Bronchial epithelial cell (primary cell): Measurements from ENCODE around the gene CXorf49. TPM values are rescaled to one million over a fixed set of nuclear protein-coding genes. Genes with fewer than 3 reads are reported as not detected.
A peak's percentile ranks its signal among the peaks of the same experiment; 100 is the strongest.
"Not testable (repeated sequence)": the region's sequence is repeated elsewhere in the genome, so short reads cannot be mapped to it uniquely, and the experiment has no call there.

Experiments used
- DNase-seq: peaks from one replicate; pipeline ENCODE4 v3.0.0-alpha.2; 2010; ENCODE audit warnings: low read depth
- FAIRE-seq: peaks from 2 replicates; lab custom pipeline; 2011; peaks lifted over from hg19 to GRCh38; lab: Jason Lieb, UNC
- H3K27me3 ChIP-seq: 2 replicates; pipeline ENCODE4 v1.5.1; 2011; ENCODE audit warnings: low read length; ENCODE audit not compliant: control insufficient read depth, insufficient read depth
- H3K36me3 ChIP-seq: 2 replicates; pipeline ENCODE4 v1.5.1; 2011; ENCODE audit warnings: low read length; ENCODE audit not compliant: control insufficient read depth, insufficient read depth
- H3K4me3 ChIP-seq: 2 replicates; pipeline ENCODE4 v1.5.1; 2011; ENCODE audit warnings: mild to moderate bottlenecking, low read depth, low read length, control low read depth
- total RNA-seq: library from RNA; depleted of rRNA; stranded (reverse); fragments of >200 nt; gene quantifications from 2 replicates; pipeline ENCODE4 v1.2.1, GENCODE V29; 2014
- TF ChIP-seq, protein P1 (sequence below): IDR thresholded peaks from 2 replicates; pipeline ENCODE4 v1.5.1; 2011; ENCODE audit warnings: mild to moderate bottlenecking, moderate library complexity, low read length, control low read depth, inconsistent platforms; ENCODE audit not compliant: insufficient read depth, severe bottlenecking

CXorf49 gene
- total RNA-seq, 1 donor from 2014 or later, result not detected

DNA sequence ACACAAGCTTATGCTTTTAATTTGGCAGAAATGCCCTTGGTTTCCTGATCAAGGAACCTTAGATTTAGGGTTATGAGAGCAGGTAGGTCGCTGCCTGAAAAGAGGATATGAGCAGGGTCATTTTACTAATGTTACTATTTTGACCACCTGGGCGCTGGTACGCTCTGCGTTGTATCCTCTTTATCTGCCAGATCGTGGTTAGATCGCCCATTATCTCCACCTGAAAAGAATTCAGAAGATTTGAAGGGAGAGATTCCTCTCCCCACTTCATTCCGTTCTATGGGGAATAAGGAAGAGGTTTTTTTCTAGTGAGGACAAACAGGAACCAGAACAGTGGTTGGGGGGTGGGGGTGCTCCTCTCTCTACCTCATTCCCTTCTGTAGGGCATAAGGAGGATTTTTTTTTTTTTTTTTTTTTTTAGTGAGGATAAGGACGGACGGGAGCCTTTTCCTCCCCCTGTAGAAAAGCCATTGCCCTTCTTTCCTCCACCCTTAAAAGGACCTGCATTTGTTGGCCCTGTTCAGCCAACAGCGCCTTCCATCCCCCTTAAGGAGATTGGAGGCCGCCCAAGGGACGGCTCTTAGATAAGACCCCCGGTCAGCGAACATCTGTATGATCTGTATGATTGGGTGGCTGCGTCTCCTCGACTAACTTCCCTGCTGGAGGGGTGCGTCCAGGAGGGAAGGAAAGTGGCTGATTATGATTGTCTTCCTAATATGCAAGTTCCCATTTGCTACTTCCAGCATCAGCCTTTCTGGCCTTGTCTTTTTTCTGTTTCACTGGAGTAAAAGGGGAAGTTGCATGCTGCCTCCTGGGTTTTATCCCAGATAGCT, 20.4 kb downstream of the CXorf49 start:
- DNase-seq, H3K27me3 ChIP-seq, H3K36me3 ChIP-seq, FAIRE-seq, H3K4me3 ChIP-seq: not testable (repeated sequence)

DNA sequence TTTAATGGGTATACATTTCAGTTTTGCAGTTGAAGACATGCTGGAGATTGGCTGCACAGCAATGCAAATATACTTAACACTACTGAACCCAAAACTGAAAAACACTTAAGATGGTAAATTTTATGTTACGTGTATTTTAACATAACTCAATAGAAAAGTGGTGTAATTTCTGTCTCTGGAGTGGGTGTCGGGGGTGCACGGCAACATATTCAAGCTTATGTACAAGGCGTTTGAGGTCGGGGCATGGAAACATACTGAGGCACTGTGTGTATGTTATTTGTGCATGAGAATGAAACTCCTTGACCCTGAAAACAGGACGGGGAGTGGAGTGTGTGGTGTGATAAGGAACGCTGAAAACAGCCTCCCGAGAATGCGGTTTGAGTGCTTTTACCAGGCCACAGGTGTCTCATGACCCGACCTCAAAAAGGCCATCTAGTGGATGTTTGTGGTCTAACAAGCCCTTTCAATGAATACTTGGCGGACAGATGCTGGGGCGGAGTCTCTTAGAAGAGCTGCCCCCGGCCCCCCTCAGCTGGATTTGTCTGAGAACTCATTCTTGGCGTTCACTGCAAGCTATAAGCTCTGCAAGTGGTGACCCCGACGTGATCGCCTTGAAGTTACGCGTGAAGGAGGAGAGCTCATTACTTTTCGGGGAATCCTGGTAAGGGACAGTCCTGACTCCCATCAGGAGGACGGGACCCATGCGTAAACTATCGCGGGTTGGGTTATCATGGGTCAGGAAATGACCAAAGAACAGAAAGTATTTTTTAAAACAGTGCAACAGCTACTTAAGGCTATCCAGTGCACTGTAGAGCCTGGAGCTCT, 21.2 kb downstream of the CXorf49 start:
- not testable (repeated sequence) for FAIRE-seq, H3K27me3 ChIP-seq, H3K4me3 ChIP-seq, DNase-seq, H3K36me3 ChIP-seq

DNA sequence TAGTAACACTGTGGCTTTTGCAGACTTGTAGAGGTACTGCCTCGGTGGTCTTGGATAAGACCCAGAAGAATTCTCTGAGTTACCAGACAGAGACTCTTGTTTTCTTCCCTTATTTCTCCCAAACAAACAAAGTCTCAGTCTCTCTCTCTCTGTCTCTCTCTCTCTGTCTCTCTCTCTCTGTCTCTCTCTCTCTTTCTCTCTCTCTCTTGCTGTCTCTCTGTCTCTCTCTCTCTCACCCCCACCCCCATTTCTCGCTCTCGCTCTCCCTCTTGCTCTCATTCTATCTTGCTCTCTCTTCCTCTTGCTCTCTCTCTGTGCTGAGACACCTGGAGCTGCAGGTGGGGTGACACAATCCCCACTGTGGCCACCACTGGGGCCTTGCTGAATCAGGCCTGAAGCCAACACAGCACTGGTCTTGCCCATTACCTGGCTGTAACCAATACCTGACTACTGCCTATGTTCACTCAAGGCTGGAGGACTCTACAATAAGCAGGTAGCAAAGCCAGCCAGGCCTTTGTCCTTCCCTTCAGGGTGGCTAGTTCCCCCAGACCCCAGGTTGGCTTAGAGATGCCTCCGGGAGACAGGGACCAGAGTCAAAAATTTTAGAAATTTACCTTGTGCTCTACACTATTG, 38.4 kb downstream of the CXorf49 start:
- FAIRE-seq, result peak; percentile 80
- no peaks in the 10 kb centered on the region for H3K27me3 ChIP-seq
- H3K36me3 ChIP-seq, result no peaks in the 10 kb centered on the region
- no peak overlapping the region for H3K4me3 ChIP-seq
- DNase-seq, result no peak
- TF ChIP-seq, protein P1, sequence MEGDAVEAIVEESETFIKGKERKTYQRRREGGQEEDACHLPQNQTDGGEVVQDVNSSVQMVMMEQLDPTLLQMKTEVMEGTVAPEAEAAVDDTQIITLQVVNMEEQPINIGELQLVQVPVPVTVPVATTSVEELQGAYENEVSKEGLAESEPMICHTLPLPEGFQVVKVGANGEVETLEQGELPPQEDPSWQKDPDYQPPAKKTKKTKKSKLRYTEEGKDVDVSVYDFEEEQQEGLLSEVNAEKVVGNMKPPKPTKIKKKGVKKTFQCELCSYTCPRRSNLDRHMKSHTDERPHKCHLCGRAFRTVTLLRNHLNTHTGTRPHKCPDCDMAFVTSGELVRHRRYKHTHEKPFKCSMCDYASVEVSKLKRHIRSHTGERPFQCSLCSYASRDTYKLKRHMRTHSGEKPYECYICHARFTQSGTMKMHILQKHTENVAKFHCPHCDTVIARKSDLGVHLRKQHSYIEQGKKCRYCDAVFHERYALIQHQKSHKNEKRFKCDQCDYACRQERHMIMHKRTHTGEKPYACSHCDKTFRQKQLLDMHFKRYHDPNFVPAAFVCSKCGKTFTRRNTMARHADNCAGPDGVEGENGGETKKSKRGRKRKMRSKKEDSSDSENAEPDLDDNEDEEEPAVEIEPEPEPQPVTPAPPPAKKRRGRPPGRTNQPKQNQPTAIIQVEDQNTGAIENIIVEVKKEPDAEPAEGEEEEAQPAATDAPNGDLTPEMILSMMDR, result no peak

DNA sequence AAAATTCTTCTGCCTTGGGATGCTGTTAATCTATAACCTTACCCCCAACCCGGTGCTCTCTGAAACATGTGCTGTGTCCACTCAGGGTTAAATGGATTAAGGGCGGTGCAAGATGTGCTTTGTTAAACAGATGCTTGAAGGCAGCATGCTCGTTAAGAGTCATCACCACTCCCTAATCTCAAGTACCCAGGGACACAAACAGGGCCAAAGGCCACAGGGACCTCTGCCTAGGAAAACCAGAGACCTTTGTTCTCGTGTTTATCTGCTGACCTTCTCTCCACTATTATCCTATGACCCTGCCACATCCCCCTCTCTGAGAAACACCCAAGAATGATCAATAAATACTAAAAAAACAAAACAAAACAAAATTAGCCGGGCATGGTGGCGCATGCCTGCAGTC, 40.9 kb downstream of the CXorf49 start:
- not testable (repeated sequence) for H3K36me3 ChIP-seq, FAIRE-seq, H3K4me3 ChIP-seq, DNase-seq, H3K27me3 ChIP-seq

DNA sequence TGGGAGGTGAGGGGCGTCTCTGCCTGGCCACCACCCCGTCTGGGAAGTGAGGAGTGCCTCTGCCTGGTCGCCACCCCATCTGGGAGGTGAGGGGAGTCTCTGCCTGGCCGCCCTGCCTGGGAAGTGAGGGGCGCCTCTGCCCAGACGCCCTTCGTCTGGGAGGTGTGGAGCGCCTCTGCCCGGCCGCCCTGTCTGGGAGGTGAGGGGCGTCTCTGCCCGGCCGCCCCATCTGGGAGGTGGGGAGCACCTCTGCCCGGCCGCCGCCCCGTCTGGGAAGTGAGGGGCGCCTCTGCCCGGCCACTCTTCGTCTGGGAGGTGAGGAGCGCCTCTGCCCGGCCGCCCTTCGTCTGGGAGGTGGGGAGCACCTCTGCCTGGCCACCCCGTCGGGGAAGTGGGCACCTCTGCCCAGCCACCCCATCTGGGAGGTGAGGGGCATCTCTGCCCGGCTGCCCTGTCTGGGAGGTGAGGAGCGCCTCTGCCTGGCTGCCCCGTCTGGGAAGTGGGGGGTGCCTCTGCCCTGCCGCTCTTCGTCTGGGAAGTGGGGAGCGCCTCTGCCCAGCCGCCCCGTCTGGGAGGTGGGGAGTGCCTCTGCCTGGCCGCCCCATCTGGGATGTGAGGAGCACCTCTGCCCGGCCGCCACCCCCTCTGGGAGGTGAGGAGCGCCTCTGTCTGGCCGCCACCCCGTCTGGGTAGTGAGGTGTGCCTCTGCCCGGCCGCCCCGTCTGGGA, 41.9 kb downstream of the CXorf49 start:
- H3K4me3 ChIP-seq, H3K27me3 ChIP-seq, FAIRE-seq, H3K36me3 ChIP-seq, DNase-seq: not testable (repeated sequence)

DNA sequence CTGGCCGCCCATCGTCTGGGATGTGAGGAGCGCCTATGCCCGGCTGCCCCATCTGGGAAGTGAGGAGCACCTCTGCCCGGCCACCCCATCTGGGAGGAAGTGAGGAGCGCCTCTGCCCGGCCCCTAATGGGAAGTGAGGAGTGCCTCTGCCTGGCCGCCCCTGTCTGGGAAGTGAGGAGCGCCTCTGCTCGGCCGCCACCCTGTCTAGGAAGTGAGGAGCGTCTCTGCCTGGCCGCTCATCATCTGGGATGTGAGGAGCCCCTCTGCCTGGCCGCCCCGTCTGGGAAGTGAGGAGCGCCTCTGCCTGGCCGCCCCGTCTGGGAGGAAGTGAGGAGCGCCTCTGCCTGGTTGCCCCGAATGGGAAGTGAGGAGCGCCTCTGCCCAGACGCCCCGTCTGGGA, 42.4 kb downstream of the CXorf49 start:
- H3K27me3 ChIP-seq, H3K4me3 ChIP-seq, DNase-seq, FAIRE-seq, H3K36me3 ChIP-seq: not testable (repeated sequence)

DNA sequence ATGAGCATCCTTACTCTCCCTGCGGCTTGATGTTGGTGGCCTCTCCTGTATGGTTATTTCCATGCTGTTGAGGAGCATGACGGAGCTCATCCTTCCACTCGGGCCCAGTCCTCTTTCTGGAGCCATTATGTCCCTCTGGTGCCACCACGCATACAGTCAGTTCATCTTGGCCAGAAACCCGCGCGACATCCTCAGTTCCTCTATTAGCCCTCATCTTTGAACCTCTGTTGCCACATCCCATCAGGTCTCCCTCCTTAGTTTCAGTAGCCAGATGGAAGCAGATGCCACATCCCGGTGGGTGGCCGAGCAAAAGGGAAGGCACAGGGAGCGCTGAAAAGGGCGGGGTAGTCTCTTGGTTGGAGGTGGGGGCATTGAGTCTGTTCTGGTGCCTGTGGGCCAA, 46.1 kb downstream of the CXorf49 start:
- Histone ChIP-seq H3K4me3 (no peak overlapping the region), H3K27me3 (no peaks in the 10 kb centered on the region), H3K36me3 (no peaks in the 10 kb centered on the region)
- TF ChIP-seq, protein P1, result no peak
- FAIRE-seq (no peak), DNase-seq (no peak)
